ENCODE data around the gene GRIK4.
A peak's percentile ranks its signal among the peaks of the same experiment; 100 is the strongest.

The GRIK4 gene

DNA sequence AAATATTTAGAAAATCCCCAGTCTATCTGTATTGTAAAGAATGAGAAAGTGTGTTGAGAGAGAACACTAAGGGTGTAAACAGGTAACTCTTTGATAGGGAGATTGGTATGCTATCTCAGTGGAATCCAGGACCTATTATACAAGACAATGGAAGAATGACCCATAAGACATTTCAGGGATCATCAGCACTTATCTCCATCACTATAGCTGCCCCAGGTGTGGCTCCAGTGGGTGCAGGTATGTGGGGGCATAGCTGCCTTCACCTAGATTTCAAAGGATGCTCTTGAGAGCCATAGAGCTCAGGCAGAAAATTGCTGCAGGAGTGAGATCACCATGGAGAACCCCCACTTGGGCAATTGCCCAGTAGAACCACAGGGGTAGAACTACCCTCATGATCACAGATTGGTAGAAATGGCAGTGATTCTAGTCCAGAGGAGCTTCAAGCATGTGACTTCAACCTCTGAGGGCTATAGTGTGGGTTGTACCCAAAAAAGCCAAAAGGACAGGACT lies 260.1 kb downstream of the GRIK4 start:
- H3K4me3 ChIP-seq (ENCODE audit: low read depth, low read length) = no peak overlapping the region
- no peak for TF ChIP-seq CTCF (IDR thresholded peaks at IDR 0.05; ENCODE audit: insufficient read depth, low read depth, low read length, missing control alignments)
- DNase-seq (ENCODE audit: low read depth) = no peak

GRCh38 chr11:120773501-120774031 lies 262.0 kb downstream of the GRIK4 start:
- DNase-seq (ENCODE audit: low read depth) = peak; percentile 84
- H3K4me3 ChIP-seq (ENCODE audit: low read depth, low read length) = no peak overlapping the region
- TF ChIP-seq CTCF (IDR thresholded peaks at IDR 0.05; ENCODE audit: insufficient read depth, low read depth, low read length, missing control alignments) = no peak

- no peak overlapping the region for H3K4me3 ChIP-seq (ENCODE audit: low read depth, low read length)
- no peak for TF ChIP-seq CTCF (IDR thresholded peaks at IDR 0.05; ENCODE audit: insufficient read depth, low read depth, low read length, missing control alignments)
- no peak for DNase-seq (ENCODE audit: low read depth)
Measured at GRCh38 chr11:120774591-120775386, 263.2 kb downstream of the GRIK4 start.

- no peak overlapping the region for H3K4me3 ChIP-seq (ENCODE audit: low read depth, low read length)
- DNase-seq (ENCODE audit: low read depth) = no peak
- no peak for TF ChIP-seq CTCF (IDR thresholded peaks at IDR 0.05; ENCODE audit: insufficient read depth, low read depth, low read length, missing control alignments)
Measured at GRCh38 chr11:120775986-120776951, 264.7 kb downstream of the GRIK4 start.

DNA sequence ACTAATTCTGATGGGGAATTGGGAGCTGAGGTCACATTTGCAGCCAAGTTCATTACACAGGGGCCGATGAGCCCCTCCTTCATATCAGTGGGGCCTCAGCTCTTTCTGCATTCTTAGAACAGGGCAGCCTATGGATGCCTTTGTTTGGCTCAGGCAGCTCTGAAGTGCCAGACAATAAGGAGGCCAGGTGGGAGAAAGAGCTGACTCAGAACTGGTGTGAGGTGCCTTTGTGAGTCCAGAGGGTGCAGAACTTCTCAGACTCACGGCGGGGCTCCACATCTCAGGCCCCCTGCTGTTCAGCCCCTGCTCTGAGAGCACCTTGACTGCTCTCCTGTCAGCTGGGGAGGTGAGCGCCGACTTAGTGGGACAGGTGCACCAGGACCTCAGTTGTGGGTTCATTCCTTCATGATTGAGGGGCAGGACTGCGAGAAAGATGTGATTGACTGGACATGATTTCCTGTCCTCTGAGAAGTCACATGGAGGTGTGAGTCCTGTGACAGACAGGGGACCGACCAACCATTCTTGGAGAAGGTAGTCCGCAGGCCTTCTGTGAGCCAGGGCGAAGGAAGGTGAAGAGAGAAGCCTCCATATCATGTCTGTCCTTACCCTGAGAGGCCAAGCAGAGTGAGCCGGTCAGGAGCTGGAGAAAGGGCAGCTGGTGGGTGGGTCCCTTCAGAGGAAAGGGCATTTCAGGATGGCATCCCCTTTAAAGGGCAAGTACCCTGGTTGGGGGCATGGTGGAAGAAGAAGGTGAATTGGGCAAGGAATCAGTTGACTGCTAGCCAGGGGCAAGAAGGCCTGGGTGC lies 267.3 kb downstream of the GRIK4 start:
- no peak for TF ChIP-seq CTCF (IDR thresholded peaks at IDR 0.05; ENCODE audit: insufficient read depth, low read depth, low read length, missing control alignments)
- H3K4me3 ChIP-seq (ENCODE audit: low read depth, low read length) = no peak overlapping the region
- no peak for DNase-seq (ENCODE audit: low read depth)

- TF ChIP-seq CTCF (IDR thresholded peaks at IDR 0.05; ENCODE audit: insufficient read depth, low read depth, low read length, missing control alignments) = no peak
- no peak for DNase-seq (ENCODE audit: low read depth)
- no peak overlapping the region for H3K4me3 ChIP-seq (ENCODE audit: low read depth, low read length)
Measured at GRCh38 chr11:120780239-120780638, 268.7 kb downstream of the GRIK4 start.

Measured in GM12865 (cell line).